H1 (cell line): Measurements from ENCODE around the gene ZSCAN21. TPM values are rescaled to one million over a fixed set of nuclear protein-coding genes. Genes with fewer than 3 reads are reported as not detected.

Experiments used
- CTCF ChIA-PET: fragments of 300-600 bp; sonication (Branson Sonifier 250); formaldehyde crosslinking; loops from one replicate; lab custom pipeline; 2021; ENCODE audit not compliant: partially characterized antibody; lab: Charles Lee
- POLR2A ChIA-PET: fragments of 300-600 bp; sonication (Branson Sonifier 250); formaldehyde crosslinking; loops from one replicate; lab custom pipeline; 2021; ENCODE audit warnings: inconsistent platforms; ENCODE audit not compliant: partially characterized antibody; lab: Charles Lee
- DNase-seq, 2 experiments: peaks; one replicate each; pipeline versions ENCODE4 v3.0.0 to v3.0.0-alpha.2; 2010 to 2022; ENCODE audit warnings: low spot score in 2 of 2, low read depth in 1 of 2, mixed read lengths in 1 of 2
- FAIRE-seq: peaks from 2 replicates; lab custom pipeline; 2011; peaks lifted over from hg19 to GRCh38; lab: Jason Lieb, UNC
- H2AFZ ChIP-seq: 2 replicates; pipeline ENCODE4 v1.8.1; 2012; ENCODE audit warnings: low read length, inconsistent platforms
- H2AK5ac ChIP-seq: 2 replicates; pipeline ENCODE4 v1.6.1; 2013; ENCODE audit warnings: low read depth, low read length
- H2BK120ac ChIP-seq: replicated peaks from 2 replicates; pipeline ENCODE3; 2013; ENCODE audit warnings: low read depth, low read length, inconsistent platforms
- H2BK12ac ChIP-seq: 2 replicates; pipeline ENCODE4 v1.6.1; 2013; ENCODE audit warnings: low read depth, low read length
- H2BK15ac ChIP-seq: 2 replicates; pipeline ENCODE4 v1.6.1; 2013; ENCODE audit warnings: low read length
- H2BK20ac ChIP-seq: 2 replicates; pipeline ENCODE4 v1.6.1; 2013; ENCODE audit warnings: low read length
- H2BK5ac ChIP-seq: 2 replicates; pipeline ENCODE4 v1.6.1; 2013; ENCODE audit warnings: low read depth, low read length
- H3K14ac ChIP-seq: 2 replicates; pipeline ENCODE4 v1.6.1; 2013; ENCODE audit warnings: inconsistent platforms; ENCODE audit not compliant: insufficient read length
- H3K18ac ChIP-seq: 2 replicates; pipeline ENCODE4 v1.6.1; 2013; ENCODE audit warnings: low read length; ENCODE audit errors: extremely low read depth
- H3K23ac ChIP-seq: 2 replicates; pipeline ENCODE4 v1.6.1; 2013; ENCODE audit warnings: inconsistent platforms; ENCODE audit not compliant: insufficient read length
- H3K23me2 ChIP-seq: 2 replicates; pipeline ENCODE4 v1.6.1; 2013; ENCODE audit warnings: low read depth, low read length
- H3K27ac ChIP-seq: 2 replicates; pipeline ENCODE4 v1.6.1; 2011; ENCODE audit warnings: low read depth, low read length, inconsistent platforms
- H3K27me3 ChIP-seq, 4 experiments: replicated peaks in 1 of 4; 1 replicate in 1 of 4; 2 replicates in 3 of 4; pipeline versions ENCODE4 v1.6.1 to v1.8.1; 2011 to 2013; ENCODE audit warnings: low read length in 3 of 4, mild to moderate bottlenecking in 3 of 4, inconsistent platforms in 2 of 4, mixed read lengths in 2 of 4, moderate library complexity in 1 of 4; ENCODE audit not compliant: control insufficient read depth in 3 of 4, insufficient read depth in 3 of 4; ENCODE audit errors: extremely low read depth in 1 of 4
- H3K36me3 ChIP-seq, 4 experiments: 2 replicates each; pipeline versions ENCODE4 v1.6.1 to v1.8.1; 2011 to 2013; ENCODE audit warnings: mild to moderate bottlenecking in 4 of 4, low read length in 3 of 4, moderate library complexity in 2 of 4, control low read depth in 1 of 4, inconsistent platforms in 1 of 4; ENCODE audit not compliant: insufficient read depth in 4 of 4, control insufficient read depth in 2 of 4
- H3K4ac ChIP-seq: replicated peaks from 2 replicates; pipeline ENCODE3; 2013; ENCODE audit warnings: low read length, low read depth, mixed read lengths, inconsistent platforms; ENCODE audit not compliant: insufficient read length
- H3K4me1 ChIP-seq, 4 experiments: replicated peaks in 1 of 4; 1 replicate in 1 of 4; 2 replicates in 3 of 4; pipeline versions ENCODE4 v1.6.1 to v1.8.1; 2011 to 2013; ENCODE audit warnings: low read length in 3 of 4, inconsistent platforms in 2 of 4, mixed read lengths in 1 of 4; ENCODE audit not compliant: insufficient read depth in 4 of 4, control insufficient read depth in 3 of 4
- H3K4me2 ChIP-seq, 2 experiments: 2 replicates each; pipeline versions ENCODE4 v1.6.1 to v1.8.1; 2011 to 2013; ENCODE audit warnings: low read depth in 2 of 2, low read length in 2 of 2, control low read depth in 1 of 2, inconsistent platforms in 1 of 2, mild to moderate bottlenecking in 1 of 2; ENCODE audit not compliant: insufficient read depth in 1 of 2
- H3K4me3 ChIP-seq, 4 experiments: fragments of 200-600, 300-600 bp in 1 of 4; sonication (generic), shearing (Covaris generic), sonication (Bioruptor Twin) in 1 of 4; 2 replicates each; pipeline versions ENCODE4 v1.5.1 to v1.8.1; 2011 to 2016; ENCODE audit warnings: low read length in 4 of 4, low read depth in 3 of 4, control low read depth in 2 of 4, inconsistent platforms in 2 of 4, mild to moderate bottlenecking in 2 of 4, mixed read lengths in 1 of 4, moderate library complexity in 1 of 4; ENCODE audit not compliant: insufficient read depth in 2 of 4; ENCODE audit errors: extremely low read depth in 1 of 4
- H3K56ac ChIP-seq: replicated peaks from 2 replicates; pipeline ENCODE3; 2013; ENCODE audit warnings: low read depth, mild to moderate bottlenecking, mixed read lengths, low read length, inconsistent platforms; ENCODE audit not compliant: insufficient read length
- H3K79me1 ChIP-seq: 2 replicates; pipeline ENCODE4 v1.6.1; 2013; ENCODE audit warnings: low read depth, low read length, control low read depth
- H3K79me2 ChIP-seq, 2 experiments: 2 replicates each; pipeline versions ENCODE4 v1.6.1 to v1.8.1; 2012 to 2013; ENCODE audit warnings: low read length in 2 of 2, mild to moderate bottlenecking in 2 of 2, inconsistent platforms in 1 of 2; ENCODE audit not compliant: insufficient read depth in 2 of 2, control insufficient read depth in 1 of 2
- H3K9ac ChIP-seq, 4 experiments: replicated peaks in 1 of 4; 1 replicate in 1 of 4; 2 replicates in 3 of 4; pipeline versions ENCODE4 v1.6.1 to v1.8.1; 2011 to 2013; ENCODE audit warnings: low read depth in 3 of 4, low read length in 3 of 4, control low read depth in 2 of 4, mild to moderate bottlenecking in 2 of 4, moderate library complexity in 2 of 4, inconsistent platforms in 1 of 4; ENCODE audit errors: extremely low read depth in 1 of 4
- H3K9me3 ChIP-seq, 2 experiments: 2 replicates each; pipeline versions ENCODE4 v1.6.1 to v1.8.1; 2012 to 2013; ENCODE audit warnings: mild to moderate bottlenecking in 2 of 2, moderate library complexity in 2 of 2, control low read depth in 1 of 2, inconsistent platforms in 1 of 2, low read depth in 1 of 2, low read length in 1 of 2, mixed read lengths in 1 of 2; ENCODE audit not compliant: insufficient read depth in 2 of 2
- H4K20me1 ChIP-seq, 2 experiments: replicated peaks in 1 of 2; 2 replicates each; pipeline versions ENCODE3 to v1.8.1; 2011 to 2013; ENCODE audit warnings: inconsistent platforms in 2 of 2, low read length in 2 of 2, mild to moderate bottlenecking in 1 of 2; ENCODE audit not compliant: insufficient read depth in 2 of 2, control insufficient read depth in 1 of 2
- H4K5ac ChIP-seq: 2 replicates; pipeline ENCODE4 v1.6.1; 2013; ENCODE audit warnings: low read length, low read depth, mixed read lengths, inconsistent platforms; ENCODE audit not compliant: insufficient read length
- H4K8ac ChIP-seq: 2 replicates; pipeline ENCODE4 v1.8.0; 2013; ENCODE audit warnings: mild to moderate bottlenecking, moderate library complexity, low read length, inconsistent platforms; ENCODE audit not compliant: insufficient read depth; ENCODE audit errors: extremely low read depth
- H4K91ac ChIP-seq: replicated peaks from 2 replicates; pipeline ENCODE3; 2013; ENCODE audit warnings: low read length, mixed read lengths, inconsistent platforms; ENCODE audit not compliant: insufficient read length
- ATF2 ChIP-seq: IDR thresholded peaks from 2 replicates; pipeline ENCODE4 v1.6.1; 2012; ENCODE audit warnings: low read length, inconsistent platforms
- CBX8 ChIP-seq: fragments of 300-800, 300-1000 bp; sonication (generic); IDR thresholded peaks from 2 replicates; pipeline ENCODE4 v1.7.1; 2016; ENCODE audit warnings: low read depth, low read length, borderline replicate concordance
- CTBP2 ChIP-seq: IDR thresholded peaks from 2 replicates; pipeline ENCODE4 v1.7.0; 2011; ENCODE audit warnings: borderline replicate concordance, mild to moderate bottlenecking, moderate library complexity, mixed read lengths, low read length; ENCODE audit not compliant: insufficient read depth, insufficient read length
- MAFK ChIP-seq: IDR thresholded peaks from 2 replicates; pipeline ENCODE4 v1.6.1; 2012; ENCODE audit warnings: low read depth, mild to moderate bottlenecking, improper control_type of control experiment, low read length
- POLR2AphosphoS5 ChIP-seq: IDR thresholded peaks from 2 replicates; pipeline ENCODE4 v1.6.1; 2011; ENCODE audit warnings: low read depth, low read length
- SP2 ChIP-seq: IDR thresholded peaks from 2 replicates; pipeline ENCODE4 v1.6.1; 2012; ENCODE audit warnings: mild to moderate bottlenecking, low read length, inconsistent platforms
- WGBS, 2 experiments: shearing (Covaris generic) in 1 of 2; methylation state at CpG; one replicate each; pipeline versions ENCODE4 v1.1.6 to v1.1.7; 2013 to 2015; ENCODE audit warnings: low lambda C conversion rate in 2 of 2, mixed read lengths in 2 of 2, inconsistent platforms in 1 of 2, low coverage in 1 of 2, missing lambda C conversion rate in 1 of 2; ENCODE audit not compliant: insufficient replicate concordance in 2 of 2, insufficient coverage in 1 of 2, insufficient read length in 1 of 2; ENCODE audit errors: extremely low coverage in 1 of 2, missing lambda C conversion rate in 1 of 2; 5-methylcytosine and 5-hydroxymethylcytosine counted together
- polyA plus RNA-seq, 7 experiments: library from polyadenylated mRNA; depleted of rRNA in 3 of 7; stranded (reverse) in 5 of 7; unstranded in 2 of 7; fragments of >200 nt in 5 of 7; fragments of 200-250 nt in 2 of 7; gene quantifications; 1 replicate in 5 of 7; 2 replicates in 1 of 7; 4 replicates in 1 of 7; pipeline versions ENCODE4 v1.2.1 to v1.2.3, GENCODE V29; 2011 to 2013; ENCODE audit warnings: missing spikeins in 2 of 7, mixed read lengths in 2 of 7
- total RNA-seq: library from RNA; stranded (reverse); fragmentation: NEBNext Ultra II Directional; extraction: Animal tissue kit (Norgen Biotek cat#: 25700); gene quantifications from 2 replicates; pipeline ENCODE4 v1.2.1, GENCODE V29; 2021

The ZSCAN21 gene
- total and polyA plus RNA-seq, 2 of the 8 experiments (the other 6 are each of a cell fraction or from before 2014, with no cell fraction given): 15.4 to 26.1 TPM

- Histone ChIP-seq H2BK120ac (no peak overlapping the region), H3K9ac (no peak overlapping the region), H2BK5ac (no peak overlapping the region), H3K79me2 (peaks cover 14 to 55% of the 10 kb centered on the region in 2 experiments), H3K23ac (no peak overlapping the region), H3K23me2 (peaks cover 3% of the 10 kb centered on the region), H3K4ac (no peak overlapping the region), H3K79me1 (peaks cover 9% of the 10 kb centered on the region), H2BK15ac (no peak overlapping the region), H3K56ac (no peak overlapping the region), H3K9me3 (no peaks in the 10 kb centered on the region), H2BK20ac (no peak overlapping the region), H4K8ac (no peak overlapping the region), H4K91ac (no peak overlapping the region), H3K14ac (no peak overlapping the region), H3K27me3 (no peaks in the 10 kb centered on the region), H3K4me2 (no peak overlapping the region), H4K5ac (no peak overlapping the region), H3K18ac (no peak overlapping the region), H2BK12ac (no peak overlapping the region), H3K4me1 (peaks cover 0 to 4% (median 1%) of the 10 kb centered on the region in 4 experiments; a peak in 3 of 7 replicates), H2AFZ (no peak overlapping the region), H3K4me3 (no peak overlapping the region), H2AK5ac (no peak overlapping the region), H3K27ac (no peak overlapping the region), H4K20me1 (peaks cover 3 to 8% of the 10 kb centered on the region in 2 experiments), H3K36me3 (peaks cover 11 to 40% (median 25%) of the 10 kb centered on the region in 4 experiments)
- ChIA-PET CTCF (interaction anchor here (0.6 to 2.2 kb wide), 8 partner anchors 30 to 111 kb away, joined by 3 to 7 read pairs (median 3); partner anchors contain the start of gene GJC3), POLR2A (interaction anchor here (0.5 to 2.3 kb wide), 10 partner anchors 8 to 77 kb away, joined by 3 to 10 read pairs (median 4); no protein-coding TSS in a partner anchor)
- WGBS, 2 experiments: 96% methylated on average over 3 of the region's 3 CpGs; no CpG with 5 or more reads in 1 of the 2 experiments
- DNase-seq (no peak), FAIRE-seq (no peak)
- no peak for TF ChIP-seq ATF2
- TF ChIP-seq MAFK: no peak
- TF ChIP-seq POLR2AphosphoS5: no peak
- TF ChIP-seq CBX8: no peak
- no peak for TF ChIP-seq SP2
- TF ChIP-seq CTBP2: no peak
Observed at GRCh38 chr7:100021297-100021696, 28.3 kb upstream of the ZSCAN21 start.
